Right lobe of liver (tissue), 6 donors: ENCODE data around the gene CEP95. TPM values are rescaled to one million over a fixed set of nuclear protein-coding genes. Genes with fewer than 3 reads are reported as not detected.
"Not testable (repeated sequence)": the region's sequence is repeated elsewhere in the genome, so short reads cannot be mapped to it uniquely, and the experiment has no call there.

Experiments used
- ATAC-seq, 4 donors: fragments of 200-7000 bp; cut with Tn5 transposase; one replicate each; pipeline ENCODE4 v1.9.1; 2020; ENCODE audit warnings: mild to moderate bottlenecking in 4 of 4, moderate library complexity in 4 of 4
- DNase-seq, 3 donors: peaks; one replicate each; pipeline ENCODE4 v3.0.0-alpha.2; 2020
- H3K27ac ChIP-seq, 3 donors: fragments of 200-600 bp; one replicate each; pipeline ENCODE4 v1.8.0; 2022
- H3K27me3 ChIP-seq, 2 donors: fragments of 200-600 bp; one replicate each; pipeline ENCODE4 v1.8.0; 2022
- H3K36me3 ChIP-seq, 4 donors: fragments of 200-600 bp; sonication (generic) in 1 of 4; one replicate each; pipeline versions ENCODE4 v1.5.1 to v1.8.0; 2017 to 2022; ENCODE audit warnings: control low read depth in 1 of 4
- H3K4me1 ChIP-seq, 4 donors: fragments of 200-600 bp; sonication (generic) in 1 of 4; one replicate each; pipeline versions ENCODE4 v1.5.1 to v1.8.0; 2017 to 2022; ENCODE audit warnings: control low read depth in 1 of 4
- H3K4me3 ChIP-seq, 3 donors: fragments of 200-600 bp; one replicate each; pipeline ENCODE4 v1.8.0; 2022
- H3K9me3 ChIP-seq, 4 donors: fragments of 200-600 bp; sonication (generic) in 1 of 4; one replicate each; pipeline versions ENCODE4 v1.5.1 to v1.8.0; 2017 to 2022; ENCODE audit warnings: control low read depth in 1 of 4
- CTCF ChIP-seq, 4 donors: fragments of 200-600 bp in 3 of 4; fragments of 450-650 bp in 1 of 4; IDR thresholded peaks; one replicate each; pipeline versions ENCODE4 v1.5.1 to v1.8.0; 2016 to 2022; ENCODE audit warnings: antibody characterized with exemption in 4 of 4, mild to moderate bottlenecking in 2 of 4
- POLR2A ChIP-seq: fragments of 450-650 bp; IDR thresholded peaks from one replicate; pipeline ENCODE4 v1.6.1; 2017; ENCODE audit warnings: antibody characterized with exemption, mild to moderate bottlenecking
- WGBS: methylation state at CpG from one replicate; pipeline ENCODE4 v1.1.6; 2018; ENCODE audit warnings: low coverage, low lambda C conversion rate; ENCODE audit not compliant: insufficient coverage; ENCODE audit errors: missing lambda C conversion rate; 5-methylcytosine and 5-hydroxymethylcytosine counted together
- intact Hi-C, 2 donors: fragments of 100-400 bp; cut with DNase I; formaldehyde crosslinking; loops; one replicate each; pipeline versions ENCODE4 v1.11.2 to v1.14.1; 2022
- total RNA-seq, 6 experiments: library from RNA; depleted of rRNA in 2 of 6; stranded (reverse); fragments of >200 nt in 2 of 6; fragmentation: NEBNext Ultra II Directional in 3 of 6; extraction: Animal tissue kit (Norgen Biotek cat#: 25700) in 3 of 6; gene quantifications; one replicate each; pipeline versions ENCODE4 v1.1.0 to v1.2.4, GENCODE V29; 2016 to 2023
- donor health status: DM: no; HTN: yes; CAD: no.
- donor health status: DM: no; HTN: no; CAD: no.
- donor health status: DM: no; HTN: no; CAD: no.
- donor health status: DM: no; HTN: yes; CAD: no.
- donor health status: DM: no; HTN: yes; CAD: no.

The CEP95 gene
- total RNA-seq, 6 experiments from 2014 or later: 11.0 to 27.6 (median 14.0) TPM

- Histone ChIP-seq H3K4me1 (no peaks in the 10 kb centered on the region), H3K27me3 (no peaks in the 10 kb centered on the region), H3K9me3 (no peaks in the 10 kb centered on the region), H3K4me3 (no peak overlapping the region), H3K36me3 (no peaks in the 10 kb centered on the region), H3K27ac (no peak overlapping the region)
- WGBS: 62% methylated on average over 8 of the region's 8 CpGs
- no peak for TF ChIP-seq POLR2A
- no peak for TF ChIP-seq CTCF (IDR thresholded peaks at IDR 0.05)
- no peak for DNase-seq
- intact Hi-C loops: no loop called here
- ATAC-seq: no peak
Observed at GRCh38 chr17:64460955-64461354, 45.8 kb upstream of the CEP95 start.

DNA sequence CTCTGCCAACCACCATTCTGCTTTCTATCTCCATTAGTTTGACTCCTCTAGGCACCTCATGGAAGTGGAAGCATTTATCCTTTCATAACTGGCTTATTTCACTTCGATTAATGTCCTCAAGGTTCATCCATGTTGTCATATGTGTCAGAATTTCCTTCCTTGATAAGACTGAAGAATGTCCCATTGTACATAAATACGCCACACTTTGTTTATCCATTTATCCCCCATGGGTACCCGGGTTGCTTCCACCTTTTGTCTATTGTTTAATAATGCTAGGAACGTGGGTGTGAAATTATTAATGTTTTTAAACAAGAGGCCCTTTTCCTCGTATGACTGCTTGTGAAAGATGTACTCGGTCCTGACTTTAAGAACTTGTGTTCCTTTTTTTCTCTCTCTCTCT lies 45.0 kb upstream of the CEP95 start:
- intact Hi-C loops: no loop called here
- no peak overlapping the region for H3K4me3 ChIP-seq
- no peaks in the 10 kb centered on the region for H3K36me3 ChIP-seq
- H3K27me3 ChIP-seq: no peaks in the 10 kb centered on the region
- no peak for TF ChIP-seq CTCF (IDR thresholded peaks at IDR 0.05)
- TF ChIP-seq POLR2A: no peak
- H3K9me3 ChIP-seq: no peaks in the 10 kb centered on the region
- WGBS: 68% methylated on average over 6 of the region's 6 CpGs
- H3K4me1 ChIP-seq: no peaks in the 10 kb centered on the region
- DNase-seq: no peak
- ATAC-seq: no peak
- no peak overlapping the region for H3K27ac ChIP-seq

DNA sequence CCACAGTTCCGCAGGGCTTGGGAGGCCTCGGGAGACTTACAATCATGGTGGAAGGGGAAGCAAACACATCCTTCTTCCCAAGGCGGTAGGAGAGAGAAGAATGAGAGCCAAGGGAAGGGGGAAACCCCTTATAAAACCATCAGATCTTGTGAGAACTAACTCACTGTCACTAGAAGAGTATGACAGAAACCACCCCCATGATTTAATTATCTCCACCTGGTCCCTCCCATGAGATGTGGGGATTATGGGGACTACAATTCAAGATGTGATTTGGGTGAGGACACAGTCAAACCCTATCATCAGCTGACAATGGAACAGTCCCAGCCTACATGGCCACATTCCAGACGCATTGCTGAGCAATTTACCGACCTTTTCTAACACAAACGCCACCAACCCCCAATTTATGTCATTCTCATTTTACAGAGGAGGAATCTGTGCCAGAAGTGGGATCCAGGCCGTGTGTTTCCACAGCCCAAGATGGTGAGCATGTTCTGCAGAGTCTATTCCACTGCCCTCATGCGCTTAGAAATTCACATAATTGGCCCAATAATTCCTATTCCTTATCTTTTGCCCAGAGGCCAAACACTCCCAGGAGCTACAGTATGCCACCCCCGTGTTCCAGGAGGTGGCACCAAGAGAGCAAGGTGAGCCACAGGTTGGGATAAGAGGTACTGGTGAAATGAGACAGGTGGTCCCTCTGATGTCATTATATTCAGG lies 40.6 kb upstream of the CEP95 start:
- H3K4me1 ChIP-seq: no peaks in the 10 kb centered on the region
- ATAC-seq (no peak), DNase-seq (no peak)
- intact Hi-C loops: no loop called here
- no peak overlapping the region for H3K27ac ChIP-seq
- H3K4me3 ChIP-seq: no peak overlapping the region
- no peaks in the 10 kb centered on the region for H3K27me3 ChIP-seq
- no peaks in the 10 kb centered on the region for H3K9me3 ChIP-seq
- 63% methylated on average over 8 of the region's 9 CpGs for WGBS
- H3K36me3 ChIP-seq: no peaks in the 10 kb centered on the region
- TF ChIP-seq CTCF (IDR thresholded peaks at IDR 0.05) (no peak), POLR2A (no peak)

DNA sequence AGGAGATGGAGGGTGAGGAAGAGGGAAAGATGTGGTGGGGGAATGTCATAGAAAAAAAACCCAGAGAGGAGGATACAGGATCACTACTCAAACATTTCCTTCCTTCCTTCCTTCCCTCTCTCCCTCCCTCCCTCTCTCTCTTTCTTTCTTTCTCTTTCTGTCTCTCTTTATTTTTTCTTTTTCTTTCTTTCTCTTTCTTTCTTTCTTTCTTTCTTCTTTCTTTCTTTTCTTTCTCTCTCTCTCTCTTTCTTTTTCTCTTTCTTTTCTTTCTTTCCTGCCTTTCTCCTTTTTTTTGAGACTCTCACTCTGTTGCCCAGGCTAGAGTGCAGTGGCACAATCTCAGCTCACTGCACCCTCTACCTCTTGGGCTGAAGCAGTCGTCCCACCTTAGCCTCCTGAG lies 39.9 kb upstream of the CEP95 start:
- DNase-seq, ATAC-seq, H3K36me3 ChIP-seq, H3K27ac ChIP-seq, intact Hi-C loops, H3K27me3 ChIP-seq, H3K4me1 ChIP-seq, H3K9me3 ChIP-seq, H3K4me3 ChIP-seq: not testable (repeated sequence)
- 63% methylated on average over 1 of the region's 1 CpG for WGBS

DNA sequence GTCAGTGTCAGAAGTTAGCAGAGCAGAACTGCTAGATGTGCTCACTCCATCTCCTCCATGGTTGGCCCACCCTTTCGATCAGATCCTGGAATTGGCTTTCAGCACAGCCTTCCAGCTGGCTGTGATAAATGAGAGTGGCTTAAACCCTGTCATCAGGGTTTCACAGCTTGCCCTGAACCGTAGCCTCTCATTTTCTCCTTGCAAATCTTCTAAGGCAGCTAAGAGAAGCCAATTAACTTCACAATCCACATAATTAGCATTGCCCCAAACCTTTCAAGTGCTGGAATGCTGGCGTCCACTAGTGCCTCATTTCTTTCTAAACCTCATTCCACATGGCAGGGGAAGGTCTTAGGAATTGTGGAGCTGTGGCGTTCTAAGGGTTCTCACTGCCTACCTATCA lies 36.2 kb upstream of the CEP95 start:
- no peak for TF ChIP-seq POLR2A
- TF ChIP-seq CTCF (IDR thresholded peaks at IDR 0.05): no peak
- no peak overlapping the region for H3K4me3 ChIP-seq
- H3K4me1 ChIP-seq: no peaks in the 10 kb centered on the region
- DNase-seq (no peak), ATAC-seq (no peak)
- no peaks in the 10 kb centered on the region for H3K36me3 ChIP-seq
- H3K27me3 ChIP-seq: no peaks in the 10 kb centered on the region
- WGBS: 80% methylated on average over 4 of the region's 4 CpGs
- intact Hi-C loops: no loop called here
- H3K9me3 ChIP-seq: no peaks in the 10 kb centered on the region
- no peak overlapping the region for H3K27ac ChIP-seq
